Measurements from ENCODE around the gene TESK2.

TESK2 gene

DNA sequence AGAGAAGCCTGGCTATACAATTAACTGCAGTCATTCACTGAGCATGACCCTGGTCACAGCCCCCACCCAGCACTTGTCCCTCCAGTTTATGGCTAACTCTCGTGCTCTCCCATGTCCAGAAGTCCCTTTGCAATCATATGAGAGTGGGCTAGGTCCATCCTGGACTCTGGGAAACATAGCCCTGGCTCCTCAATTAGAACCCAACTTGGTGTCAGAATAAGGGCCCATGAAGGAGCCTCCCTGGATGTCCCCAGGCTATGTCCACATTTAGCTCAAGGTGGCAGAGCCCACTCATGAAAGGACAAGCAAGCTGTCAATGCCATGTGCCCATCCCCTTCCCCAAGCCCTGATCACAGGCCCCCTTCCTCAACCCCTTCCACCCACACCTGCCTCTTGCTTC lies 191.7 kb downstream of the TESK2 start:
- no peak for FAIRE-seq

DNA sequence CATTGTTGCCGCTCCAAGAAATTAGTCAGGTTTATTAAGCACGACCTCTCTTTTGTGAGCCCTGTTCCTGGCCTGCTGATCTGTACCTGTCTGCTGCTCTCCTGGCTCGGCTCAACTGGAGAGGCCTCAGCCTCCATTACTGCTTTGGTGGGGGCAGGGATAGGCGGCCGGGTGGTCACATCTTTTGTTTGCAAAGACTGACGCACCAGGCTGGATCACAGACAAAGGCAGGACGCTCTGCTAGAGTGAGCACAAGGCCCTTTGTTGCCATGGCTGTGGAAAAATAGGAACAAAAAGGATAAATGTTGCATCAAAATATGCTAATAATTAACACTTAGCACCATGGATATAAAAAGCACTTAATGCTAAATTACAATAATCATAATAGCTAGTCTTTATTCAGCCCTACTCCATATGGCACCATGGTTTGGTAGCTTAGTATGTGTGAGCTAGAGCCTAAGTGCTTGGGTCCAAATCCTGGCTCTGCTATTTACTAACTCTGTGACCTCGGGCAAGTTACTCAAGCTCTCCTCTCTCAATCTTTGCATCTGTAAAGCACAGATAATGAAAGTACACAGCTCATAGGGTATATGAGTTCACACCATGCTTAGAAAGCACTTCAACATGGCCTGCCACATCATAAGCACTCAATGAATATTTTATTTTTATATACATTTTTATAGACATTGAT lies 193.2 kb downstream of the TESK2 start:
- FAIRE-seq = no peak

Data from A204.1 (cell line).